K562 (cell line): Measurements from ENCODE around the gene C1orf116. TPM values are rescaled to one million over a fixed set of nuclear protein-coding genes. Genes with fewer than 3 reads are reported as not detected.

Experiments used
- ELF1 ChIP-seq: fragments of 200-800 bp; sonication (Bioruptor generic); IDR thresholded peaks from 2 replicates; pipeline ENCODE4 v1.6.1; 2016; ENCODE audit warnings: missing genetic modification characterization, missing compliant biosample characterization
- GABPA ChIP-seq: fragments of 200-800 bp; sonication (Bioruptor generic); conservative IDR thresholded peaks from 2 replicates; pipeline ENCODE4 v1.6.1; 2016; ENCODE audit warnings: low read depth, missing genetic modification characterization, missing compliant biosample characterization
- GABPB2 ChIP-seq: fragments of 250-450 bp; sonication (Bioruptor Pico); conservative IDR thresholded peaks from 2 replicates; pipeline ENCODE4 v1.5.1; 2021; ENCODE audit warnings: mild to moderate bottlenecking
- KAT7 ChIP-seq: sonication (generic); formaldehyde crosslinking; IDR thresholded peaks from 2 replicates; pipeline ENCODE4 v1.8.0; 2022; ENCODE audit warnings: missing genetic modification reagents, mild to moderate bottlenecking, borderline replicate concordance
- LARP7 ChIP-seq: fragments of 450-650 bp; IDR thresholded peaks from 2 replicates; pipeline ENCODE4 v1.6.1; 2016
- MCM3 ChIP-seq: fragments of 450-650 bp; IDR thresholded peaks from 2 replicates; pipeline ENCODE4 v1.6.1; 2016
- MTA1 ChIP-seq: fragments of 450-650 bp; IDR thresholded peaks from 2 replicates; pipeline ENCODE4 v1.6.1; 2017; ENCODE audit warnings: borderline replicate concordance
- NR1H2 ChIP-seq: sonication (generic); formaldehyde crosslinking; IDR thresholded peaks from 2 replicates; pipeline ENCODE4 v1.4.0; 2020; ENCODE audit warnings: mild to moderate bottlenecking, missing genetic modification reagents
- RFX1 ChIP-seq: fragments of 450-650 bp; IDR thresholded peaks from 2 replicates; pipeline ENCODE4 v1.6.1; 2016; ENCODE audit warnings: mild to moderate bottlenecking, moderate library complexity
- STAT5A ChIP-seq: IDR thresholded peaks from 2 replicates; pipeline ENCODE4 v1.6.1; 2012; ENCODE audit warnings: low read length, inconsistent platforms, borderline replicate concordance
- TAF7 ChIP-seq: fragments of 450-650 bp; IDR thresholded peaks from 2 replicates; pipeline ENCODE4 v1.6.1; 2016; ENCODE audit warnings: missing genetic modification characterization, missing compliant biosample characterization
- TARDBP ChIP-seq: fragments of 450-650 bp; IDR thresholded peaks from 2 replicates; pipeline ENCODE4 v1.6.1; 2016
- TCF7 ChIP-seq: sonication (generic); IDR thresholded peaks from 2 replicates; pipeline ENCODE4 v1.6.1; 2016; ENCODE audit warnings: antibody characterized with exemption, borderline replicate concordance
- TCFL5 ChIP-seq: fragments of 250-450 bp; sonication (Bioruptor Pico); conservative IDR thresholded peaks from 2 replicates; pipeline ENCODE4 v1.6.1; 2021; ENCODE audit warnings: mild to moderate bottlenecking, moderate library complexity, matching md5 sums
- TEAD2 ChIP-seq: fragments of 450-650 bp; IDR thresholded peaks from 2 replicates; pipeline ENCODE4 v1.6.1; 2016; ENCODE audit warnings: missing genetic modification characterization, control low read depth, missing compliant biosample characterization
- ZBTB8A ChIP-seq: fragments of 450-650 bp; IDR thresholded peaks from 2 replicates; pipeline ENCODE4 v1.6.1; 2018; ENCODE audit warnings: mild to moderate bottlenecking, moderate library complexity; ENCODE audit not compliant: partially characterized antibody
- ZSCAN32 ChIP-seq: fragments of 450-650 bp; formaldehyde crosslinking; IDR thresholded peaks from 2 replicates; pipeline ENCODE4 v1.4.0; 2020; ENCODE audit warnings: mild to moderate bottlenecking, moderate library complexity
- polyA plus RNA-seq, 8 experiments: library from polyadenylated mRNA; depleted of rRNA in 4 of 8; stranded (reverse) in 5 of 8; unstranded in 3 of 8; fragments of >200 nt; fragmentation: Nextera tagmentation in 2 of 8; fragmentation: Illumina TruSeq in 1 of 8; extraction: Ambion mirVana in 2 of 8; extraction: Trizol in 1 of 8; gene quantifications; 2 replicates each; pipeline versions ENCODE4 v1.2.1 to v1.2.3, GENCODE V29; 2011 to 2014; ENCODE audit warnings: inconsistent platforms in 1 of 8, missing spikeins in 1 of 8
- total RNA-seq, 7 experiments: library from RNA; depleted of rRNA in 6 of 7; stranded (reverse); fragments of >200 nt in 6 of 7; fragmentation: Illumina TruSeq in 2 of 7; extraction: Trizol in 2 of 7; gene quantifications; 2 replicates each; pipeline versions ENCODE4 v1.2.1 to v1.2.3, GENCODE V29; 2011 to 2021; ENCODE audit warnings: low replicate concordance in 1 of 7
- TF ChIP-seq, protein P1 (sequence below): fragments of 450-650 bp; IDR thresholded peaks from 2 replicates; pipeline ENCODE4 v1.6.1; 2016; ENCODE audit warnings: missing biosample characterization, missing genetic modification characterization
- TF ChIP-seq, protein P2 (sequence below): fragments of 450-650 bp; formaldehyde crosslinking; IDR thresholded peaks from 2 replicates; pipeline ENCODE4 v1.4.0; 2020; ENCODE audit warnings: mild to moderate bottlenecking, moderate library complexity
- TF ChIP-seq, protein P3 (sequence below): fragments of 450-650 bp; IDR thresholded peaks from 2 replicates; pipeline ENCODE4 v1.6.1; 2018; ENCODE audit not compliant: partially characterized antibody
- TF ChIP-seq, protein P4 (sequence below): fragments of 250-450 bp; sonication (Bioruptor Pico); IDR thresholded peaks from 2 replicates; pipeline ENCODE4 v1.4.0; 2020; ENCODE audit warnings: borderline replicate concordance

C1orf116 gene
- total and polyA plus RNA-seq, 9 of the 15 experiments (the other 6 are each of a cell fraction or from before 2014, with no cell fraction given), result 0.62 to 3.0 (median 0.95) TPM

DNA sequence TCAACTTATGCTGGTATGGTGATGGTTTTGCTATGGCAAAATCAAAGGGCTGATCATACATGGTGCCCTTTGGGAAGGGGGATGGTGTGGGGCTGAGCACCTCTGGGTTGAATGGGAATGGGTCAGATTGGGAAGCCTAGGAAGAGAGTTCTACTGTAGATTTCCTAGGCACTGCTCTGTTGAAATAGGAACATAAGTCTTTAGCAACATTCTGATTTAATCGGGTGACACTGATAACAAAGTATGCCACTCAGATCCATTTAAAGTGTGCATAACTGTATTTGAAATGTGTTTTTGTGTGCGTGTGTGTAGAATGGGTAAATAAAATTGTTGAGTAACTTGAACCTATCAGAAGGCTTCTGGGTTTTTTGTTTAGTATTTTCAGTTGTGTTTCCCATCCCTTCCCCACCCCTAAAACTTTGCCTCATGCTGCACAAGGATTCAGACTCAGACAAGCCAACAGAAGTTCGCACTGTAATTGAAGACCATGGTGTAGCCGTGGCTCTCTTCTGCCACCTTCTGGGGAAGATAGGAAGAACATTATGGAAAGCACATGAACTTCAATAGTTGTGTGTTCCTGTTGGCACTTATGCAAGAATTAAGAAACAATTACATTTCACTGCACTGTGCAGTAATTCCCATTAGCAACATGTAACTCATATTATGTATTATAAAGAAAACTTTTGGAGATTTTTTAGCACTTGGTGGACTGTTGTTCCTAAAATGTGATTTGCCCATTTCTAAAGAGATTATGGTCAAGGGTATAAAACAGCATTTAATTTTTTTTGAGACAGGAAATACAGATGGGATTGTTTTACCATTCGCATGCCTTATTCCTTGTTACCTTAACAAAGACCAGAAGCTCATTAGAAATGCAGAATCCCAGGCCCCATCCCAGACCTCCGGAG is 45.2 kb upstream of the C1orf116 start (continued):
- TF ChIP-seq ZSCAN32 (CRISPR knock-in tag), result no peak
- no peak for TF ChIP-seq GABPB2 (CRISPR knock-in tag)
- TF ChIP-seq, protein P1, sequence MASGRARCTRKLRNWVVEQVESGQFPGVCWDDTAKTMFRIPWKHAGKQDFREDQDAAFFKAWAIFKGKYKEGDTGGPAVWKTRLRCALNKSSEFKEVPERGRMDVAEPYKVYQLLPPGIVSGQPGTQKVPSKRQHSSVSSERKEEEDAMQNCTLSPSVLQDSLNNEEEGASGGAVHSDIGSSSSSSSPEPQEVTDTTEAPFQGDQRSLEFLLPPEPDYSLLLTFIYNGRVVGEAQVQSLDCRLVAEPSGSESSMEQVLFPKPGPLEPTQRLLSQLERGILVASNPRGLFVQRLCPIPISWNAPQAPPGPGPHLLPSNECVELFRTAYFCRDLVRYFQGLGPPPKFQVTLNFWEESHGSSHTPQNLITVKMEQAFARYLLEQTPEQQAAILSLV, result no peak
- no peak for TF ChIP-seq TCFL5 (CRISPR knock-in tag)
- no peak for TF ChIP-seq KAT7
- no peak for TF ChIP-seq RFX1
- TF ChIP-seq MCM3, result no peak
- no peak for TF ChIP-seq LARP7
- TF ChIP-seq, protein P2, sequence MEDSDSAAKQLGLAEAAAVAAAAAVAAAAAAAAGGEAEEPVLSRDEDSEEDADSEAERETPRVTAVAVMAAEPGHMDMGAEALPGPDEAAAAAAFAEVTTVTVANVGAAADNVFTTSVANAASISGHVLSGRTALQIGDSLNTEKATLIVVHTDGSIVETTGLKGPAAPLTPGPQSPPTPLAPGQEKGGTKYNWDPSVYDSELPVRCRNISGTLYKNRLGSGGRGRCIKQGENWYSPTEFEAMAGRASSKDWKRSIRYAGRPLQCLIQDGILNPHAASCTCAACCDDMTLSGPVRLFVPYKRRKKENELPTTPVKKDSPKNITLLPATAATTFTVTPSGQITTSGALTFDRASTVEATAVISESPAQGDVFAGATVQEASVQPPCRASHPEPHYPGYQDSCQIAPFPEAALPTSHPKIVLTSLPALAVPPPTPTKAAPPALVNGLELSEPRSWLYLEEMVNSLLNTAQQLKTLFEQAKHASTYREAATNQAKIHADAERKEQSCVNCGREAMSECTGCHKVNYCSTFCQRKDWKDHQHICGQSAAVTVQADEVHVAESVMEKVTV, result peak; percentile 95
- TF ChIP-seq, protein P3, sequence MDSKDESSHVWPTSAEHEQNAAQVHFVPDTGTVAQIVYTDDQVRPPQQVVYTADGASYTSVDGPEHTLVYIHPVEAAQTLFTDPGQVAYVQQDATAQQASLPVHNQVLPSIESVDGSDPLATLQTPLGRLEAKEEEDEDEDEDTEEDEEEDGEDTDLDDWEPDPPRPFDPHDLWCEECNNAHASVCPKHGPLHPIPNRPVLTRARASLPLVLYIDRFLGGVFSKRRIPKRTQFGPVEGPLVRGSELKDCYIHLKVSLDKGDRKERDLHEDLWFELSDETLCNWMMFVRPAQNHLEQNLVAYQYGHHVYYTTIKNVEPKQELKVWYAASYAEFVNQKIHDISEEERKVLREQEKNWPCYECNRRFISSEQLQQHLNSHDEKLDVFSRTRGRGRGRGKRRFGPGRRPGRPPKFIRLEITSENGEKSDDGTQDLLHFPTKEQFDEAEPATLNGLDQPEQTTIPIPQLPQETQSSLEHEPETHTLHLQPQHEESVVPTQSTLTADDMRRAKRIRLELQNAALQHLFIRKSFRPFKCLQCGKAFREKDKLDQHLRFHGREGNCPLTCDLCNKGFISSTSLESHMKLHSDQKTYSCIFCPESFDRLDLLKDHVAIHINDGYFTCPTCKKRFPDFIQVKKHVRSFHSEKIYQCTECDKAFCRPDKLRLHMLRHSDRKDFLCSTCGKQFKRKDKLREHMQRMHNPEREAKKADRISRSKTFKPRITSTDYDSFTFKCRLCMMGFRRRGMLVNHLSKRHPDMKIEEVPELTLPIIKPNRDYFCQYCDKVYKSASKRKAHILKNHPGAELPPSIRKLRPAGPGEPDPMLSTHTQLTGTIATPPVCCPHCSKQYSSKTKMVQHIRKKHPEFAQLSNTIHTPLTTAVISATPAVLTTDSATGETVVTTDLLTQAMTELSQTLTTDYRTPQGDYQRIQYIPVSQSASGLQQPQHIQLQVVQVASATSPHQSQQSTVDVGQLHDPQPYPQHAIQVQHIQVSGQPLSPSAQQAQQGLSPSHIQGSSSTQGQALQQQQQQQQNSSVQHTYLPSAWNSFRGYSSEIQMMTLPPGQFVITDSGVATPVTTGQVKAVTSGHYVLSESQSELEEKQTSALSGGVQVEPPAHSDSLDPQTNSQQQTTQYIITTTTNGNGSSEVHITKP, result no peak
- no peak for TF ChIP-seq ZBTB8A
- no peak for TF ChIP-seq TEAD2 (tag)
- no peak for TF ChIP-seq TAF7 (tag)
- TF ChIP-seq GABPA, result no peak
- no peak for TF ChIP-seq NR1H2 (CRISPR knock-in tag)
- no peak for TF ChIP-seq TCF7
- TF ChIP-seq ELF1 (tag), result no peak
- peak; percentile 37; the same call in 1 of the 2 replicates for TF ChIP-seq MTA1
- TF ChIP-seq, protein P4, sequence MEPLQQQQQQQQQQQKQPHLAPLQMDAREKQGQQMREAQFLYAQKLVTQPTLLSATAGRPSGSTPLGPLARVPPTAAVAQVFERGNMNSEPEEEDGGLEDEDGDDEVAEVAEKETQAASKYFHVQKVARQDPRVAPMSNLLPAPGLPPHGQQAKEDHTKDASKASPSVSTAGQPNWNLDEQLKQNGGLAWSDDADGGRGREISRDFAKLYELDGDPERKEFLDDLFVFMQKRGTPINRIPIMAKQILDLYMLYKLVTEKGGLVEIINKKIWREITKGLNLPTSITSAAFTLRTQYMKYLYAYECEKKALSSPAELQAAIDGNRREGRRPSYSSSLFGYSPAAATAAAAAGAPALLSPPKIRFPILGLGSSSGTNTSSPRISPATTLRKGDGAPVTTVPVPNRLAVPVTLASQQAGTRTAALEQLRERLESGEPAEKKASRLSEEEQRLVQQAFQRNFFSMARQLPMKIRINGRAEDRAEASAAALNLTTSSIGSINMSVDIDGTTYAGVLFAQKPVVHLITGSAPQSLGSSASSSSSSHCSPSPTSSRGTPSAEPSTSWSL (CRISPR knock-in tag), result no peak
- no peak for TF ChIP-seq STAT5A
- no peak for TF ChIP-seq TARDBP
